GM18868 (cell line): ENCODE measurements around the gene MBNL2.

ENCODE experiments used
- ATAC-seq: cut with Tn5 transposase; IDR thresholded peaks from one replicate; pipeline ENCODE4 v1.9.1; 2021; ENCODE audit warnings: mild to moderate bottlenecking, moderate library complexity; ENCODE audit not compliant: unreplicated experiment

The MBNL2 gene

GRCh38 chr13:97371486-97372109, 149.5 kb downstream of the MBNL2 start:
- ATAC-seq: no peak

GRCh38 chr13:97372936-97373335, 150.8 kb downstream of the MBNL2 start:
- ATAC-seq: no peak

- ATAC-seq: no peak
Measured at GRCh38 chr13:97373787-97374186, 151.7 kb downstream of the MBNL2 start.

GRCh38 chr13:97376981-97377380, 154.8 kb downstream of the MBNL2 start:
- no peak for ATAC-seq

GRCh38 chr13:97379386-97379785, 157.3 kb downstream of the MBNL2 start:
- ATAC-seq: no peak

- no peak for ATAC-seq
Measured at GRCh38 chr13:97380696-97381095, 158.6 kb downstream of the MBNL2 start.

- ATAC-seq: no peak
Measured at GRCh38 chr13:97381189-97381588, 159.1 kb downstream of the MBNL2 start.

GRCh38 chr13:97382276-97382675, 160.1 kb downstream of the MBNL2 start:
- no peak for ATAC-seq

- no peak for ATAC-seq
Measured at GRCh38 chr13:97384371-97384770, 162.2 kb downstream of the MBNL2 start.

- ATAC-seq: no peak
Measured at GRCh38 chr13:97385146-97385545, 163.0 kb downstream of the MBNL2 start.

GRCh38 chr13:97385854-97386253, 163.7 kb downstream of the MBNL2 start:
- no peak for ATAC-seq

- peak; percentile 61 for ATAC-seq
Measured at GRCh38 chr13:97386801-97387484, 164.8 kb downstream of the MBNL2 start.

GRCh38 chr13:97387485-97387839, 165.3 kb downstream of the MBNL2 start:
- no peak for ATAC-seq

- no peak for ATAC-seq
Measured at GRCh38 chr13:97387890-97388289, 165.8 kb downstream of the MBNL2 start.

- no peak for ATAC-seq
Measured at GRCh38 chr13:97388373-97388772, 166.2 kb downstream of the MBNL2 start.

- ATAC-seq: no peak
Measured at GRCh38 chr13:97390941-97391600, 168.9 kb downstream of the MBNL2 start.

GRCh38 chr13:97392020-97392419, 169.9 kb downstream of the MBNL2 start:
- ATAC-seq: no peak

GRCh38 chr13:97394542-97394941, 172.4 kb downstream of the MBNL2 start:
- no peak for ATAC-seq

- ATAC-seq: no peak
Measured at GRCh38 chr13:97395447-97396136, 173.5 kb downstream of the MBNL2 start.

GRCh38 chr13:97397267-97397666, 175.1 kb downstream of the MBNL2 start:
- ATAC-seq: no peak

- no peak for ATAC-seq
Measured at GRCh38 chr13:97401421-97401820, 179.3 kb downstream of the MBNL2 start.
